Tibial nerve (tissue), 4 donors: ENCODE measurements around the gene RAB6B. TPM values are rescaled to one million over a fixed set of nuclear protein-coding genes. Genes with fewer than 3 reads are reported as not detected.

Experiments used
- DNase-seq, 2 donors: peaks; one replicate each; pipeline ENCODE4 v3.0.0-alpha.2; 2019; ENCODE audit warnings: low spot score in 2 of 2
- H3K27ac ChIP-seq, 4 donors: fragments of 200-600 bp; sonication (generic) in 3 of 4; one replicate each; pipeline ENCODE4 v1.5.1; 2017 to 2019; ENCODE audit warnings: mild to moderate bottlenecking in 1 of 4
- H3K27me3 ChIP-seq, 2 donors: fragments of 200-600 bp; sonication (generic) in 1 of 2; one replicate each; pipeline versions ENCODE4 v1.5.1 to v1.6.0; 2017 to 2019
- H3K36me3 ChIP-seq, 3 donors: fragments of 200-600 bp; sonication (generic); one replicate each; pipeline ENCODE4 v1.5.1; 2018 to 2019
- H3K4me1 ChIP-seq, 4 donors: fragments of 200-600 bp; sonication (generic) in 3 of 4; one replicate each; pipeline ENCODE4 v1.5.1; 2017 to 2019
- H3K4me3 ChIP-seq, 4 donors: fragments of 200-600 bp; sonication (generic) in 3 of 4; one replicate each; pipeline ENCODE4 v1.5.1; 2017 to 2019; ENCODE audit warnings: mild to moderate bottlenecking in 1 of 4, moderate library complexity in 1 of 4
- H3K9me3 ChIP-seq, 4 donors: fragments of 200-600 bp; sonication (generic) in 3 of 4; one replicate each; pipeline ENCODE4 v1.5.1; 2017 to 2019
- CTCF ChIP-seq, 5 experiments: fragments of 200-600 bp in 3 of 5; fragments of 450-650 bp in 2 of 5; sonication (generic) in 3 of 5; IDR thresholded peaks; one replicate each; pipeline ENCODE4 v1.5.1; 2016 to 2019; ENCODE audit warnings: antibody characterized with exemption in 5 of 5, mild to moderate bottlenecking in 3 of 5, moderate library complexity in 2 of 5
- EP300 ChIP-seq, 2 donors: sonication (generic); formaldehyde crosslinking; IDR thresholded peaks; one replicate each; pipeline ENCODE4 v1.6.1; 2017; ENCODE audit warnings: antibody characterized with exemption in 2 of 2, mild to moderate bottlenecking in 1 of 2
- POLR2A ChIP-seq, 2 donors: fragments of 450-650 bp; IDR thresholded peaks; one replicate each; pipeline ENCODE4 v1.6.1; 2017; ENCODE audit warnings: antibody characterized with exemption in 2 of 2, mild to moderate bottlenecking in 2 of 2, moderate library complexity in 2 of 2
- WGBS, 2 donors: methylation state at CpG; one replicate each; pipeline ENCODE4 v1.1.5; 2018; 5-methylcytosine and 5-hydroxymethylcytosine counted together
- total RNA-seq, 4 donors: library from RNA; depleted of rRNA; stranded (reverse); fragments of >200 nt; gene quantifications; one replicate each; pipeline ENCODE4 v1.1.0, GENCODE V29; 2016

RAB6B gene
- total RNA-seq, 4 donors from 2014 or later = 1.4 to 3.6 (median 2.0) TPM

- TF ChIP-seq POLR2A (IDR thresholded peaks at IDR 0.05) (no peak), CTCF (IDR thresholded peaks at IDR 0.05) (no peak), EP300 (IDR thresholded peaks at IDR 0.05) (no peak)
- Histone ChIP-seq H3K4me3 (no peak overlapping the region), H3K4me1 (peaks cover 0 to 11% (median 0%) of the 10 kb centered on the region in 4 donors), H3K27ac (no peak overlapping the region), H3K36me3 (no peaks in the 10 kb centered on the region), H3K9me3 (no peaks in the 10 kb centered on the region), H3K27me3 (no peaks in the 10 kb centered on the region)
- DNase-seq = no peak
- WGBS, 2 donors = 73 to 74% methylated on average over 2 of the region's 2 CpGs
These were observed 39.4 kb downstream of the RAB6B start for GRCh38 chr3:133856316-133856715.

GRCh38 chr3:133855772-133856171 lies 39.9 kb downstream of the RAB6B start:
- Histone ChIP-seq H3K27me3 (no peaks in the 10 kb centered on the region), H3K9me3 (no peaks in the 10 kb centered on the region), H3K4me1 (peaks cover 0 to 11% (median 0%) of the 10 kb centered on the region in 4 donors), H3K4me3 (no peak overlapping the region), H3K36me3 (no peaks in the 10 kb centered on the region), H3K27ac (no peak overlapping the region)
- DNase-seq = no peak
- WGBS, 2 donors = 72 to 81% methylated on average over 6 of the region's 6 CpGs
- no peak for TF ChIP-seq CTCF (IDR thresholded peaks at IDR 0.05)
- no peak for TF ChIP-seq EP300 (IDR thresholded peaks at IDR 0.05)
- TF ChIP-seq POLR2A (IDR thresholded peaks at IDR 0.05) = no peak

GRCh38 chr3:133855002-133855370 lies 40.7 kb downstream of the RAB6B start:
- Histone ChIP-seq H3K36me3 (no peaks in the 10 kb centered on the region), H3K9me3 (no peaks in the 10 kb centered on the region), H3K27me3 (no peaks in the 10 kb centered on the region), H3K4me1 (peaks cover 0 to 11% (median 0%) of the 10 kb centered on the region in 4 donors), H3K4me3 (no peak overlapping the region), H3K27ac (no peak overlapping the region)
- no peak for DNase-seq
- WGBS, 2 donors = 75 to 85% methylated on average over 4 of the region's 4 CpGs
- no peak for TF ChIP-seq POLR2A (IDR thresholded peaks at IDR 0.05)
- TF ChIP-seq CTCF (IDR thresholded peaks at IDR 0.05) = no peak
- TF ChIP-seq EP300 (IDR thresholded peaks at IDR 0.05) = no peak

GRCh38 chr3:133854264-133855001 lies 41.2 kb downstream of the RAB6B start:
- 48 to 55% methylated on average over 5 of the region's 5 CpGs for WGBS, 2 donors
- peaks cover 0 to 11% (median 0%) of the 10 kb centered on the region in 4 donors for H3K4me1 ChIP-seq
- no peaks in the 10 kb centered on the region for H3K36me3 ChIP-seq
- no peak for TF ChIP-seq EP300 (IDR thresholded peaks at IDR 0.05)
- no peak for TF ChIP-seq CTCF (IDR thresholded peaks at IDR 0.05)
- TF ChIP-seq POLR2A (IDR thresholded peaks at IDR 0.05) = no peak
- no peaks in the 10 kb centered on the region for H3K27me3 ChIP-seq
- H3K27ac ChIP-seq = no peak overlapping the region
- H3K4me3 ChIP-seq = no peak overlapping the region
- DNase-seq = no peak
- H3K9me3 ChIP-seq = no peaks in the 10 kb centered on the region

GRCh38 chr3:133853925-133854227 lies 41.8 kb downstream of the RAB6B start:
- 52 to 55% methylated on average over 2 of the region's 2 CpGs for WGBS, 2 donors
- Histone ChIP-seq H3K9me3 (no peaks in the 10 kb centered on the region), H3K27ac (no peak overlapping the region), H3K36me3 (no peaks in the 10 kb centered on the region), H3K4me3 (no peak overlapping the region), H3K27me3 (no peaks in the 10 kb centered on the region), H3K4me1 (peaks cover 0 to 11% (median 0%) of the 10 kb centered on the region in 4 donors)
- DNase-seq = no peak
- TF ChIP-seq POLR2A (IDR thresholded peaks at IDR 0.05) (no peak), CTCF (IDR thresholded peaks at IDR 0.05) (no peak), EP300 (IDR thresholded peaks at IDR 0.05) (no peak)
